Erythroblast (primary cell): ENCODE data around the gene RAPH1.

Experiments used
- GATA1 ChIP-seq: IDR thresholded peaks from 2 replicates; pipeline ENCODE4 v1.6.1; 2011; ENCODE audit warnings: low read depth, mild to moderate bottlenecking, control low read depth, low read length, moderate library complexity
- POLR2A ChIP-seq: IDR thresholded peaks from 2 replicates; pipeline ENCODE4 v1.6.1; 2011; ENCODE audit warnings: mild to moderate bottlenecking, low read length

GRCh38 chr2:203442463-203442862 lies 92.6 kb downstream of the RAPH1 start:
- TF ChIP-seq POLR2A (no peak), GATA1 (no peak)
